ENCODE results near the gene ELMO1.

The ELMO1 gene

GRCh38 chr7:37074370-37074769, 374.3 kb downstream of the ELMO1 start:
- in situ Hi-C loops (cut with MboI; ENCODE audit: low sequenced_read_pairs), result no loop called here

- in situ Hi-C loops (cut with MboI; ENCODE audit: low sequenced_read_pairs), result no loop called here
Measured at GRCh38 chr7:37071124-37071523, 377.5 kb downstream of the ELMO1 start.

DNA sequence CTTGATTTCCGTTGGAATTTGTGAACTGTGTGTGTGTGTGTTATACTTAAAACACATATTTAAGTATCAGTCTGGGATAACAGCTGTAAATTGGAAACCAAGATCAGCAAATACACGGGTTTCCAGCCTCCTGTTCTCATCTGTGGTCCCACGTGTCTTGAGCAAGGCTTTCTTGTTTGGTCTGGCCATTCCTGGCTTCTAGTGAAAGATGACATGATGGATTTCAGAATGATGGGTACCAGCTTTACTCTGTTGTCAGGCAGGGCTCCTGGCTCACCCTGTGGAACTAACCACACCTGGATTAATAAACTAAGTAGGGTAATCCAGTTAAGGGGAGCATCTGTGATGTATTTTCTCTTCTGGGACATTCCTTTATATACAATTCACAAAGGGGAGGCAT, 378.2 kb downstream of the ELMO1 start:
- in situ Hi-C loops (cut with MboI; ENCODE audit: low sequenced_read_pairs), result no loop called here

DNA sequence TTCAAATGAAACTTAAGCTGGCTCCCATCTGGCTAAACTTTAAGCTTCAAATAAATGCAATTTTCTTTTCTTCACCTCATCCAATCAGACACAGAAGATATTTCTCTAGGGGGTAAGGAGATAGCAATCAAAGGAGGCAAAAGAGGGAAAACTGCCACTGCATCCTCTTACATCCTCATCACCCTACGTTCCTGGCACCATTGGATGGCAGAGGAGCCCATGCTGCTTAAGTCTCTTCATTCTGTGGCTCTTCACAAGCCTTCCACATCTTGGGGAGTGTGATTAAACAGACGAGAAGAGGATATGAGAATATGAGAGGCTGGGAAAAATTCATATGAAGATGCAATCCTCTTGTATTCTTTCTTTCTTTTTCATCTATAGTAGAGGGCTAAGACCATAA, 378.6 kb downstream of the ELMO1 start:
- in situ Hi-C loops (cut with MboI; ENCODE audit: low sequenced_read_pairs), result no loop called here

DNA sequence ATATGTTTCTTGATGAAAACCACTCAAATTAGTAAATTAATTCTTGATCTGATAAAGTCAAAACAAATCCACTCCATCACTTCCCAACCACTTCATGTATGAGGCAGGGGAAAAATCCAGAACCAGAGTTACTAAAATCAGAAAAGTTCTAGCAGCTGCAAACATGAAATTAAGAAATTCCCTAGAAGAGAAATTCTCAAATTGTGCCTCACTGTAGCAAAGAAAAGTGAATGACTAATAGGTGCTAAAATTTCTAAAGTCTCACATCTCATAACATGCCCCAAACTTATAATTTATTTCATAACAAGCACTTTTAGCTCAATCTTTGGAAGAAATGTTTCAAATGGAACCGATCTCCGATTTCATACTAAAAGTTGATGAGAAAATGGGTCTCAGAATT, 379.3 kb downstream of the ELMO1 start:
- in situ Hi-C loops (cut with MboI; ENCODE audit: low sequenced_read_pairs), result no loop called here

- in situ Hi-C loops (cut with MboI; ENCODE audit: low sequenced_read_pairs), result no loop called here
Measured at GRCh38 chr7:37068902-37069301, 379.8 kb downstream of the ELMO1 start.

GRCh38 chr7:37068038-37068437, 380.6 kb downstream of the ELMO1 start:
- in situ Hi-C loops (cut with MboI; ENCODE audit: low sequenced_read_pairs), result no loop called here

GRCh38 chr7:37065779-37066271, 382.8 kb downstream of the ELMO1 start:
- in situ Hi-C loops (cut with MboI; ENCODE audit: low sequenced_read_pairs), result no loop called here

DNA sequence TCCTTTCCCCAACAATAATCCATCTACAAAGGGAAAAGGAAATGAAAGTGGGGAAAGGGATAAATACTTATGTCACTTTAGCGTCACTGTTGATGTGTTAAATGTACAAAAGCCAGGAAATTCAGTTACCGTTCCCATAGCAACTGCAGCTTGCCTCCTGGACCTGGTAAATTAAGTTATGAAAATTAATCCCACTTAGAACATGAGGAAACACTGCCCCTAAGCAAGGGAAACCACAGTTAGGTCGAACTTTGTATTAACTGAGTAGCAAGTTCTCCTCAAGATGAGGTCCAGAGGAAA, 386.2 kb downstream of the ELMO1 start:
- in situ Hi-C loops (cut with MboI; ENCODE audit: low sequenced_read_pairs), result no loop called here

DNA sequence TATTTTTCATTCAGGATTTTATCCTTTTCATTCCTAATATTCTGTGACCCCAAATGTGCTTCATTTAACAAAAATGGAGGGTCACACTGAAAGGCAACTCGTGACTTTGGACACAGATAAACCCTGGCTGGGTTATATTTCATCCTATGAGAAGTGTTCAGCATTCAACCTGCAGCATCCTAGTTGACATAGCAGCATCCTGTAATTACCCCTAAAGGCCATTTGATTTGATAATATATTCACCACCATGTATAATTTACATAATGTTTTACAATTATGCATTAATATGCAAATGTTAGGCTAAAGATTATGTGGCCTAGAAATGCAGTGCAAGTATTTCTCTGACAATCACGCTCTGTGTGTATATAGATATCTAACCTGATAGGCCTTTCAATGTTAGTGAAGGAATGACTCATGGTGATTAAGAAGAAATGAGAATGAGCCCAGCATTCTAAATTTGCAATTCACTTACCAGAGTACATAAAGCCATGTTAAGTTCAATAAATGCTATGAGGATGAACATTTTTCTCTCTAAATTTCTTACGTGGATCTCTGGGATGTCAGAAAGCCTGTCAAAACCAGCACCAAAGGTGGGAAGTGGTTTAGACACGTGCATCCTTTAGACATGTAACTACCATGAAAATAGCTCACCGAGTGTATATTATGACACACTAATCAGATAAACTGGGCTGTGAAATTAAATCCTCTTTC, 386.7 kb downstream of the ELMO1 start:
- in situ Hi-C loops (cut with MboI; ENCODE audit: low sequenced_read_pairs), result no loop called here

DNA sequence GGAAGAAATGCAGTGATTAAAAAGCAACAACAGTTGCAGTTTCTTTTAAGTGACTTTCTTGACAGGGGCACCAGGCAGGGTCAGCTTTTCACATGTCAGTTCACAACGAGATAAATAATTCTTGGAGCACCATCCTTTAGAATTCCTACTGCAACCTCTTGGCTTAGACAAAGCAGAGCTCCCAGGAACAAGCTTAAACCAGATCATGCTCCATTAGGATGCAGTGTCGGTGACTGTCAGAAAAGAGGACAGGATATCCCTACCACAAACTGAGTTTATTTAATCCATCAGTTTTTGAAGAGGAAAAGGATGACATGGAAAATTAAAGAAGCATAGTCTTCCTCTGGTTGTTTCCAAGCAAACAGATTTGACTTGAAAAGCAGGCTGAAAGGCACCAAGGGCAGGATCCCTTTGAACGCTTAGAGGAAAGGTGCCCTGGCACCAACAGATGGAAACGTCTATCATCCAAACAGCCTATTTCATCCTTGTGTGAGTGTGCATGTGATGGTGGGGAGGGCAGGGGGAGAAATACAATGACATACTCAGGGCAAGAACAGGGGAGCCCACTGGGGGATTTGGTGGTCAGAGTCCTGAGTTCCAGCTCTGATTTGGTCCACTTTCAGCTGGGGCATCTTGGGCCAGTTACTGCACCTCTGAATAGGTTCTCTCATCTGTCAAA, 392.3 kb downstream of the ELMO1 start:
- in situ Hi-C loops (cut with MboI; ENCODE audit: low sequenced_read_pairs), result no loop called here

DNA sequence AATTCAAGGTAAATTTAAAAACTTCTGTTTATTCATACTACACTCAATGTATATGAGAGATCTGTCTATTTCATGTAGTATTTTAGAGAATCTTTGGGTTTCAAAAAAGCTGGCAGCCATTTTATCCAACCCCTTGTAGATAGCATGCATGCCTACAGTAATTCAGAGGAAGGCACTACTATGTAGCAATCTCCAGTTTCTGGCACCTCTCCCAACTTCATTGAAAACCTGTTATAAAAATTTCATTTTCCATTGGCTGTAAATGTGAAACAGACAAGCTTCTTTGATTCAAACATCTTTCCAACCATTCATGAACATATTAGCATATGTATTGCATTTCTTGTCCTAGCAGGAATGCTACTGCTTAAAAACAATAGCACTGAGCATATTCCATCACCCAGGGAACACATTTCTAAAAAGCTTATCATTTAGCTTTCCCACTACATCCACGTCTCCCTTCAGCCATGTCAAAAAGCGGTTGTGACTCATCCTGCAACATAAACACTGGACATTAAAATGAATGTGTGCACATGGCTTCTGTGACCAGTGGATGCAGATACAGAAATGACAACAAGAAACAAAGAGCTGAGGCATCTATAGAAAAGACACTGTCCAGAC, 393.9 kb downstream of the ELMO1 start:
- in situ Hi-C loops (cut with MboI; ENCODE audit: low sequenced_read_pairs), result no loop called here

DNA sequence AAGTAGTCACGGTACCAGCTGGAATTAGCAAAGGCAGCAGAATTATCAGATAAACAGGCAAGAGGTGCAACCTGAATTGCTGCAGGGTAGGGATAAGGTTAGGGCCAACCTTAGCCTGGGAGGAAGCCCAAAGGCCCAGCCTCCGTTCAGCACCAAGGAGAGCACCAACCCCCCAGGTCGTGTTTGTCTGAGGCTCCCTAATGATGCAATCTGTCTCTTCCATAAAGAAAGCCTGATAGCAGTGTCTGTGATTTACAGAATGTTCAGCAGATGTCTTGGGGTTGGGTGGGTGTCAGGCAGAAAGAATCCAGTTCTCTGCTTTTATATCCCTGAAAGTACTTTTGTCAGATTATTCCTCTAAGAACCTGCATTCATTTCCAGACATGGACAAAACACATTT, 396.0 kb downstream of the ELMO1 start:
- in situ Hi-C loops (cut with MboI; ENCODE audit: low sequenced_read_pairs), result no loop called here

GRCh38 chr7:37050801-37051200, 397.9 kb downstream of the ELMO1 start:
- in situ Hi-C loops (cut with MboI; ENCODE audit: low sequenced_read_pairs), result no loop called here

- in situ Hi-C loops (cut with MboI; ENCODE audit: low sequenced_read_pairs), result no loop called here
Measured at GRCh38 chr7:37048674-37049073, 400.0 kb downstream of the ELMO1 start.

DNA sequence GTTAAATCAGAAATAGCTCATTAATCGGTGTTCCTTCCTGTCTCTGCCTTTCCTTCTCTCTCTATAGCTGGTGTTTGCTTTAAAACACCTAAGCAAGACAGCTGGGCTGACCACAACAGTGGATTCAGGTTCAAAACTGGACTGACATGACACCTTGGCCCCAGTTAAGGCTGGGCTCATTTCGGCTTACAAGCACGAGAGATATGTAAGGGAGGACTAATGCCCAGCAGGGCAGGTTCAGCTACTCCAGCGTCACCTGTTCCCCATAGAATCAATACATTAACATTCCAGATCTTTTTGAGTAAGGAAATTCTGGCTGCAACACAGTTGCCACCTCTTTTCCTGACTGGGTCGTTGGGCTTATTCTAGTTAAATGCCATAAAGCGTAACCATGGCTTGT, 401.4 kb downstream of the ELMO1 start:
- in situ Hi-C loops (cut with MboI; ENCODE audit: low sequenced_read_pairs), result no loop called here

DNA sequence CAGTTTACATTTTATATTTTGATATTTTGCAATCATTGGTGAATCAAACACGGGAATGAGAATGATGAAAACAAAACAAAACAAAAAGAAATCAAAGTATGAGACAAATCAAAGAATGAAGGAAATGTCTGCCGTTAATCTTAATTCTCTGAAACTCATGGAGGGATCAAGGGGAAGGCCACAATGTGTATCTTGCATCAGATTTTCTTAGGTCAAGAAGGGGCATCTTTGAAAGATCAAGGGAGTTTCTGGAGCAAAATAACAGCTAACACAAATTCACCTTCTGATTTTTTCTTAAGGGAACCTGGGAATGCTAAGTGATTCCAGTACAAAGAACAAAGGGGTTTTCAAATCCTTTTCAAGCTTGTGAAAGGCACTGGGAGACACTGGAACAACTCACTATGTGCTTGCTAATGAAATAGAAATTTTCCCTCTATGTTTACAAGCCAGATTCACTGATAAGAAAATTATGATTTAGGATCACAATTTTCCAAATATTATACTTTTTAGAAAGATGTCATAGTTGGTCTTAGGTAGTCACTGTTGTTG, 402.1 kb downstream of the ELMO1 start:
- in situ Hi-C loops (cut with MboI; ENCODE audit: low sequenced_read_pairs), result no loop called here

- in situ Hi-C loops (cut with MboI; ENCODE audit: low sequenced_read_pairs), result no loop called here
Measured at GRCh38 chr7:37045681-37046179, 402.9 kb downstream of the ELMO1 start.

GRCh38 chr7:37041461-37041860, 407.2 kb downstream of the ELMO1 start:
- in situ Hi-C loops (cut with MboI; ENCODE audit: low sequenced_read_pairs), result no loop called here

DNA sequence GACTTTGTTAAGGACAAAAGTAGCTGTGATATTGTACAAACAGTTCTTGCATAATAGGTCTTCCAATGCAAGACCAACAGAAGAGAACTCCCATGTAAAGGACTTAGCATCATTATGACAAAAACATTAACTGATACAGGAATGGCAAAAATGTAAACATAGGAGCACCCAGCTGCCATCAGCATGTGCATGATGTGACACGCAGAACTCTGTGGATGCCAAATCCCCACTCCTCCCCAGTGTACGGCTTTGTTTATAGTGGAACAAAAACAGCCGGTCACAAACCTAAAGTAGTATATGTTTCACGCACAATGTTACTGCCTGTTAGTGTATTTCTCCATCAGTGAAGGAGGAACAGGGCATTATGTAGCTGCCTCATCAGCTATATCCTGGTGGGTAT, 408.3 kb downstream of the ELMO1 start:
- in situ Hi-C loops (cut with MboI; ENCODE audit: low sequenced_read_pairs), result no loop called here

DNA sequence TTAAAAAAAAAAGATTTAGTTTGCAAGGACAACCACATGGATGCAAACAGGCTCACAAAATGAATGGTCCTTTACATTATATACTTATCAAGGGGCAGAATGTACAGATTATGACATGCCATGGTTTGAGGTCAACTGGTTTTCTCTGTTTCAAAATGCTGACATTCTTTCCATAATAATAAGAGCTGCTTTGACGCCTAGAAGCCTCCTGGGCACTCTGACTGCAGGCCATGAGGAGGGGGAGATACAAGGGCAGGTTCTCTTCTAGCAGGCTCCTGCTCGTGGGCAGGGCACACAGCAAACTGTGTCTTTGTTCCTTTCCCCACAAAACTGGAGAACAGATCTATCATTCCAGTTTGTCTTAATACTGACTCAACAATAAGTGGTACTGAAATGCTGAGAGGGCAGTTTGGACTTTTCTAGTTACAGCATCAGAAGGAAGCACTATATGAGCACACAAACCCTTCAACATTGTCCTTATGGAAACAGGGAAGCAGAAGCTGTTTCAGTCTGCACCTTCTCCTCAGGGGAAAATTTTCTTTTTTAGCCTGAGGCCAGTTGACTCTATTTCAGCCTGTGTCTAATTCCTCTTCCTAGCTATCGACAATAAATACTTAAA, 409.4 kb downstream of the ELMO1 start:
- in situ Hi-C loops (cut with MboI; ENCODE audit: low sequenced_read_pairs), result no loop called here

All from hTERT RPE-1 (cell line).